Psoas muscle (tissue), 8 donors: ENCODE measurements around the gene HAL. TPM values are rescaled to one million over a fixed set of nuclear protein-coding genes. Genes with fewer than 3 reads are reported as not detected.

Experiments used
- ATAC-seq, 4 donors: fragments of 200-7000 bp; cut with Tn5 transposase; one replicate each; pipeline ENCODE4 v1.9.1; 2020; ENCODE audit warnings: moderate library complexity in 3 of 4, mild to moderate bottlenecking in 2 of 4
- DNase-seq, 2 donors: peaks; one replicate each; pipeline ENCODE4 v3.0.0-alpha.2; 2020
- H3K27ac ChIP-seq: fragments of 200-600 bp; one replicate; pipeline ENCODE4 v1.8.0; 2022
- H3K27me3 ChIP-seq, 3 donors: fragments of 200-600 bp in 1 of 3; one replicate each; pipeline versions ENCODE4 v1.6.1 to v1.8.0; 2013 to 2022; ENCODE audit warnings: low read length in 2 of 3, mild to moderate bottlenecking in 2 of 3, moderate library complexity in 1 of 3; ENCODE audit not compliant: insufficient read depth in 3 of 3
- H3K36me3 ChIP-seq, 2 donors: fragments of 200-600 bp in 1 of 2; one replicate each; pipeline versions ENCODE4 v1.6.1 to v1.8.0; 2013 to 2022; ENCODE audit warnings: low read depth in 1 of 2, mild to moderate bottlenecking in 1 of 2, moderate library complexity in 1 of 2; ENCODE audit not compliant: insufficient read depth in 1 of 2
- H3K4me1 ChIP-seq: fragments of 200-600 bp; one replicate; pipeline ENCODE4 v1.8.0; 2022
- H3K4me3 ChIP-seq: fragments of 200-600 bp; one replicate; pipeline ENCODE4 v1.8.0; 2022; ENCODE audit warnings: mild to moderate bottlenecking
- H3K9me3 ChIP-seq: fragments of 200-600 bp; one replicate; pipeline ENCODE4 v1.8.0; 2022
- WGBS, 3 donors: extraction: QIAGEN DNeasy Blood & Tissue Kit; methylation state at CpG; one replicate each; pipeline versions ENCODE4 v1.1.6 to v1.1.7; 2013; 5-methylcytosine and 5-hydroxymethylcytosine counted together
- intact Hi-C, 2 donors: fragments of 100-400 bp; cut with DNase I; formaldehyde crosslinking; loops; one replicate each; pipeline versions ENCODE4 v1.11.0 to v1.14.2; 2022
- polyA plus RNA-seq, 3 donors: library from polyadenylated mRNA; stranded (reverse); fragments of 200-250 nt; gene quantifications; one replicate each; pipeline ENCODE4 v1.2.3, GENCODE V29; 2013
- total RNA-seq, 4 donors: library from RNA; stranded (reverse); fragmentation: NEBNext Ultra II Directional in 2 of 4; extraction: Animal tissue kit (Norgen Biotek cat#: 25700) in 2 of 4; gene quantifications; one replicate each; pipeline versions ENCODE4 v1.2.1 to v1.2.4, GENCODE V29; 2021 to 2023
- TF ChIP-seq, protein P1 (sequence below): fragments of 200-600 bp; IDR thresholded peaks from one replicate; pipeline ENCODE4 v1.8.0; 2022; ENCODE audit warnings: antibody characterized with exemption
- donor health status: healthy with polysubstance abuse.
- donor health status: DM: no; HTN: no; CAD: no; lungs with moderate emphysema.
- donor health status: Bipolar disorder and iron deficiency.
- donor health status: healthy.
- donor health status: DM: yes; HTN: yes; CAD: no.
- donor health status: DM: no; HTN: no; CAD: no.
- donor health status: DM: no; HTN: no; CAD: no.
- donor health status: DM: yes; HTN: yes; CAD: no.

Gene HAL
- total and polyA plus RNA-seq, 7 donors, result 0.04 to 0.34 (median 0.10) TPM; not detected in 2

- Histone ChIP-seq H3K27ac (no peak overlapping the region), H3K9me3 (no peaks in the 10 kb centered on the region), H3K27me3 (no peaks in the 10 kb centered on the region), H3K36me3 (no peaks in the 10 kb centered on the region), H3K4me3 (no peak overlapping the region), H3K4me1 (no peaks in the 10 kb centered on the region)
- 79 to 86% (median 82%) methylated on average over 5 of the region's 5 CpGs for WGBS, 3 donors
- TF ChIP-seq, protein P1, sequence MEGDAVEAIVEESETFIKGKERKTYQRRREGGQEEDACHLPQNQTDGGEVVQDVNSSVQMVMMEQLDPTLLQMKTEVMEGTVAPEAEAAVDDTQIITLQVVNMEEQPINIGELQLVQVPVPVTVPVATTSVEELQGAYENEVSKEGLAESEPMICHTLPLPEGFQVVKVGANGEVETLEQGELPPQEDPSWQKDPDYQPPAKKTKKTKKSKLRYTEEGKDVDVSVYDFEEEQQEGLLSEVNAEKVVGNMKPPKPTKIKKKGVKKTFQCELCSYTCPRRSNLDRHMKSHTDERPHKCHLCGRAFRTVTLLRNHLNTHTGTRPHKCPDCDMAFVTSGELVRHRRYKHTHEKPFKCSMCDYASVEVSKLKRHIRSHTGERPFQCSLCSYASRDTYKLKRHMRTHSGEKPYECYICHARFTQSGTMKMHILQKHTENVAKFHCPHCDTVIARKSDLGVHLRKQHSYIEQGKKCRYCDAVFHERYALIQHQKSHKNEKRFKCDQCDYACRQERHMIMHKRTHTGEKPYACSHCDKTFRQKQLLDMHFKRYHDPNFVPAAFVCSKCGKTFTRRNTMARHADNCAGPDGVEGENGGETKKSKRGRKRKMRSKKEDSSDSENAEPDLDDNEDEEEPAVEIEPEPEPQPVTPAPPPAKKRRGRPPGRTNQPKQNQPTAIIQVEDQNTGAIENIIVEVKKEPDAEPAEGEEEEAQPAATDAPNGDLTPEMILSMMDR, result no peak
- ATAC-seq (no peak), DNase-seq (no peak)
- intact Hi-C loops, result no loop called here
Measured at GRCh38 chr12:95980437-95980836, 15.7 kb downstream of the HAL start.

- Histone ChIP-seq H3K4me3 (no peak overlapping the region), H3K27me3 (no peaks in the 10 kb centered on the region), H3K4me1 (no peaks in the 10 kb centered on the region), H3K27ac (no peak overlapping the region), H3K9me3 (no peaks in the 10 kb centered on the region), H3K36me3 (no peaks in the 10 kb centered on the region)
- no peak for DNase-seq
- no peak for ATAC-seq
- TF ChIP-seq, protein P1, result no peak
- WGBS, 3 donors, result 77 to 91% (median 84%) methylated on average over 3 of the region's 3 CpGs
- intact Hi-C loops, result no loop called here
Measured at GRCh38 chr12:95978774-95979173, 17.4 kb downstream of the HAL start.

DNA sequence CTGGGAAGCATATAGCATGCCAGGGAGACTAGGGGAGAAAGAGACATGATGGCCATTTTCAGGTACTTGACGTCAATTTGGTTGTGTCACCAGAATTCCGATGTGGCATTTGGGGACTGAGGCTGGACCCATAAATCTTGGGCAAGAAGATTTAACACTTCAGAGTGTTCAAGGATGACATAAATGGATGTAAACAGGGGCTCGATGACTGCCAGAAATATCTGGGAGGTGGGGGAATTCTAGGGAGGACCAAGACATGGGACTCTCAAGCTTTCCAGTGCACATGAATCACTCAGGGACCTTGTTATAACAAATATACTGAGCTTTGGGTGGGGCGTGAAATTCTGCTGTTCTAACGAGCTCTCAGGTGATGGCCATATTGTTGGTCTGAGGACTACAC is 17.8 kb downstream of the HAL start:
- TF ChIP-seq, protein P1, result no peak
- ATAC-seq (no peak), DNase-seq (no peak)
- intact Hi-C loops, result no loop called here
- Histone ChIP-seq H3K4me3 (no peak overlapping the region), H3K27ac (no peak overlapping the region), H3K36me3 (no peaks in the 10 kb centered on the region), H3K27me3 (no peaks in the 10 kb centered on the region), H3K4me1 (no peaks in the 10 kb centered on the region), H3K9me3 (no peaks in the 10 kb centered on the region)
- 76 to 79% (median 77%) methylated on average over 5 of the region's 5 CpGs for WGBS, 3 donors

GRCh38 chr12:95977764-95978305 is 18.3 kb downstream of the HAL start:
- Histone ChIP-seq H3K27me3 (no peaks in the 10 kb centered on the region), H3K36me3 (no peaks in the 10 kb centered on the region), H3K27ac (no peak overlapping the region), H3K4me3 (no peak overlapping the region), H3K9me3 (no peaks in the 10 kb centered on the region), H3K4me1 (no peaks in the 10 kb centered on the region)
- intact Hi-C loops, result no loop called here
- ATAC-seq, result no peak
- DNase-seq, result no peak
- TF ChIP-seq, protein P1, result no peak
- 81 to 84% (median 83%) methylated on average over 11 of the region's 11 CpGs for whole genome bisulfite sequencing, 3 donors

GRCh38 chr12:95976416-95976832 is 19.7 kb downstream of the HAL start:
- intact Hi-C loops, result no loop called here
- no peaks in the 10 kb centered on the region for H3K27me3 ChIP-seq
- H3K4me3 ChIP-seq, result no peak overlapping the region
- no peak overlapping the region for H3K27ac ChIP-seq
- DNase-seq, result no peak
- no peak for ATAC-seq
- no peaks in the 10 kb centered on the region for H3K36me3 ChIP-seq
- no peaks in the 10 kb centered on the region for H3K9me3 ChIP-seq
- WGBS, 3 donors, result 82 to 86% (median 84%) methylated on average over 8 of the region's 8 CpGs
- TF ChIP-seq, protein P1, result no peak
- H3K4me1 ChIP-seq, result no peaks in the 10 kb centered on the region
